GDM1 (cell line): Measurements from ENCODE around the gene BICDL2.

Experiments
- DNase-seq: peaks from one replicate; lab custom pipeline; 2025; lab: John Stamatoyannopoulos, UW

BICDL2 gene

GRCh38 chr16:3047387-3047720 lies 10.6 kb upstream of the BICDL2 start:
- DNase-seq = no peak

GRCh38 chr16:3046641-3047386 lies 10.1 kb upstream of the BICDL2 start:
- no peak for DNase-seq

GRCh38 chr16:3045758-3046640 lies 9.3 kb upstream of the BICDL2 start, which contains the start of gene MMP25:
Gene MMP25, plus strand, starts transcription at chr16:3046561. Its CDS starts 357 bp downstream, at chr16:3046918.
- no peak for DNase-seq

GRCh38 chr16:3044708-3045107 lies 8.0 kb upstream of the BICDL2 start:
- no peak for DNase-seq

- DNase-seq = no peak
Observed at GRCh38 chr16:3042376-3042775, 5.6 kb upstream of the BICDL2 start.

GRCh38 chr16:3038896-3039295 lies 2.2 kb upstream of the BICDL2 start:
- no peak for DNase-seq

- no peak for DNase-seq
Observed at GRCh38 chr16:3038256-3038655, 1.5 kb upstream of the BICDL2 start.

GRCh38 chr16:3035972-3036725 lies 595 bp downstream of the BICDL2 start:
- DNase-seq = no peak

GRCh38 chr16:3035289-3035971 lies 1.3 kb downstream of the BICDL2 start:
- DNase-seq = no peak

- no peak for DNase-seq
Observed at GRCh38 chr16:3032624-3033023, 4.1 kb downstream of the BICDL2 start.

GRCh38 chr16:3030222-3031212 lies 6.2 kb downstream of the BICDL2 start:
- DNase-seq = no peak

GRCh38 chr16:3029491-3030221 lies 7.1 kb downstream of the BICDL2 start:
- DNase-seq = no peak

- no peak for DNase-seq
Observed at GRCh38 chr16:3028716-3029319, 7.9 kb downstream of the BICDL2 start.

GRCh38 chr16:3027983-3028715 lies 8.6 kb downstream of the BICDL2 start:
- peak; percentile 81 for DNase-seq

- no peak for DNase-seq
Observed at GRCh38 chr16:3027489-3027795, 9.3 kb downstream of the BICDL2 start.

- DNase-seq = no peak
Observed at GRCh38 chr16:3026609-3027488, 9.9 kb downstream of the BICDL2 start.

GRCh38 chr16:3026003-3026378 lies 10.8 kb downstream of the BICDL2 start:
- no peak for DNase-seq
